Measurements from ENCODE around the gene ZBTB40.

DNA sequence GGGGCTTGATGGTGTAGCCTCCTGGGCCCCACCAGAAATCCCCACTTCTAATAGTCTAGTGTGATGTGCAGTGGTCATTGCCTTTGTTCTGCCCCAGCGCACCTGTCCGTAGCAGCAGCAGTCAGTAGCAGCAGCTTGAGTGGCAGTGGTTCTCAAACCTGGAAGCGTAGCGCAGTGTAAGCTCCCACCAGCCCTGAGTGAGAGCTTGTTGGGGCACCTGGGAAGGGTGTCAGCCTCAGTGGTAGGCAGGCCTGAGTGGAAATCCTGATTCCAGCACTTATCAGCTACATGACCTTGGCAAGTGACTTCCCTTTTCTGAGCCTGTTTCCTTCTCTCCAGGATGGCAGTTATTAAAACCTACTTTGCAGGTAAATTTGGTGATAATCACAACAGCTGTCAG is 70.0 kb downstream of the ZBTB40 start:
- TF ChIP-seq, protein P1, sequence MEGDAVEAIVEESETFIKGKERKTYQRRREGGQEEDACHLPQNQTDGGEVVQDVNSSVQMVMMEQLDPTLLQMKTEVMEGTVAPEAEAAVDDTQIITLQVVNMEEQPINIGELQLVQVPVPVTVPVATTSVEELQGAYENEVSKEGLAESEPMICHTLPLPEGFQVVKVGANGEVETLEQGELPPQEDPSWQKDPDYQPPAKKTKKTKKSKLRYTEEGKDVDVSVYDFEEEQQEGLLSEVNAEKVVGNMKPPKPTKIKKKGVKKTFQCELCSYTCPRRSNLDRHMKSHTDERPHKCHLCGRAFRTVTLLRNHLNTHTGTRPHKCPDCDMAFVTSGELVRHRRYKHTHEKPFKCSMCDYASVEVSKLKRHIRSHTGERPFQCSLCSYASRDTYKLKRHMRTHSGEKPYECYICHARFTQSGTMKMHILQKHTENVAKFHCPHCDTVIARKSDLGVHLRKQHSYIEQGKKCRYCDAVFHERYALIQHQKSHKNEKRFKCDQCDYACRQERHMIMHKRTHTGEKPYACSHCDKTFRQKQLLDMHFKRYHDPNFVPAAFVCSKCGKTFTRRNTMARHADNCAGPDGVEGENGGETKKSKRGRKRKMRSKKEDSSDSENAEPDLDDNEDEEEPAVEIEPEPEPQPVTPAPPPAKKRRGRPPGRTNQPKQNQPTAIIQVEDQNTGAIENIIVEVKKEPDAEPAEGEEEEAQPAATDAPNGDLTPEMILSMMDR (IDR thresholded peaks at IDR 0.05; ENCODE audit: low read length): no peak
- no peak for TF ChIP-seq EZH2phosphoT487 (IDR thresholded peaks at IDR 0.05; ENCODE audit: low read length)
- TF ChIP-seq EZH2 (optimal IDR thresholded peaks at IDR 0.05; ENCODE audit: low read depth, low read length): no peak
